Middle frontal gyrus (tissue), 1 donor: ENCODE measurements around the gene GNAQ.
A peak's percentile ranks its signal among the peaks of the same experiment; 100 is the strongest.

ENCODE experiments used
- DNase-seq: peaks from one replicate; pipeline ENCODE4 v3.0.0-alpha.2; 2015; ENCODE audit warnings: low spot score; ENCODE audit errors: extremely low spot score

GNAQ gene

GRCh38 chr9:77975036-77975435, 56.6 kb downstream of the GNAQ start:
- no peak for DNase-seq

- no peak for DNase-seq
Observed at GRCh38 chr9:77974434-77974833, 57.2 kb downstream of the GNAQ start.

- no peak for DNase-seq
Observed at GRCh38 chr9:77969083-77969482, 62.5 kb downstream of the GNAQ start.

- no peak for DNase-seq
Observed at GRCh38 chr9:77968506-77968905, 63.1 kb downstream of the GNAQ start.

GRCh38 chr9:77966718-77967117, 64.9 kb downstream of the GNAQ start:
- DNase-seq: no peak

- no peak for DNase-seq
Observed at GRCh38 chr9:77965445-77966123, 66.0 kb downstream of the GNAQ start.

- no peak for DNase-seq
Observed at GRCh38 chr9:77964258-77964657, 67.4 kb downstream of the GNAQ start.

- no peak for DNase-seq
Observed at GRCh38 chr9:77961541-77961940, 70.1 kb downstream of the GNAQ start.

GRCh38 chr9:77960356-77961153, 71.1 kb downstream of the GNAQ start:
- DNase-seq: no peak

- DNase-seq: no peak
Observed at GRCh38 chr9:77959803-77960202, 71.8 kb downstream of the GNAQ start.

GRCh38 chr9:77957652-77958051, 74.0 kb downstream of the GNAQ start:
- no peak for DNase-seq

GRCh38 chr9:77956555-77956954, 75.1 kb downstream of the GNAQ start:
- no peak for DNase-seq

- no peak for DNase-seq
Observed at GRCh38 chr9:77954666-77955015, 77.0 kb downstream of the GNAQ start.

GRCh38 chr9:77954013-77954665, 77.5 kb downstream of the GNAQ start:
- DNase-seq: no peak

GRCh38 chr9:77953590-77953989, 78.0 kb downstream of the GNAQ start:
- no peak for DNase-seq

GRCh38 chr9:77952635-77953328, 78.8 kb downstream of the GNAQ start:
- no peak for DNase-seq

GRCh38 chr9:77951369-77951768, 80.2 kb downstream of the GNAQ start:
- no peak for DNase-seq

- DNase-seq: no peak
Observed at GRCh38 chr9:77949751-77950436, 81.7 kb downstream of the GNAQ start.

GRCh38 chr9:77947651-77948050, 84.0 kb downstream of the GNAQ start:
- DNase-seq: no peak

- peak; percentile 15 for DNase-seq
Observed at GRCh38 chr9:77946969-77947620, 84.5 kb downstream of the GNAQ start.

GRCh38 chr9:77946296-77946695, 85.3 kb downstream of the GNAQ start:
- no peak for DNase-seq
